Measurements from ENCODE around the gene UBE3C. TPM values are rescaled to one million over a fixed set of nuclear protein-coding genes. Genes with fewer than 3 reads are reported as not detected.

Gene UBE3C
- total RNA-seq, 4 donors from 2014 or later = 47.9 to 91.8 (median 66.2) TPM

DNA sequence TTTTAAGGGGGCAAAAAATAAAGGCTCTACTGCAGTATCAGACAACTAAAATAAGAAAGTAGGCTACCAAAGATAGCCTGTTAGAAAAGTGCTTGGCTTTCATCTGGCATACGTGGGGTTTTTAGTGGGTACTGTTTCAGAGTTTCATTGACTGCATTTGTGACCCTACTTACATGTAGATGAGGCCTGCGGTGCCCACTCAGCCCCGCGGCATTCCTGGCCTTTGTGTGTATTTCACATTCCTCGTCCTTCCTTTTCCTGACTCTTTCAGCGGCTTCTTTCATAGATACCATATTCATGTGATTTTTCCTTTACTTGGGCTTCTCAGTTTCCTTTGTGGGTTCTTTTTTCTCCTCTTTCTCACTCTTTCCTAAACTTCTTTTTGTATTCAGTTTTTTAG, 50.7 kb downstream of the UBE3C start:
- in situ Hi-C loops (cut with MboI; ENCODE audit: low pct_ligation_motif_present in 1 of 4, low pct_unique_long_range_greater_than_20kb in 1 of 4, low sequenced_read_pairs in 3 of 4) = no loop called here
- intact Hi-C loops (cut with DNase I; ENCODE audit: low total_unique reads) = no loop called here
- TF ChIP-seq, protein P1, sequence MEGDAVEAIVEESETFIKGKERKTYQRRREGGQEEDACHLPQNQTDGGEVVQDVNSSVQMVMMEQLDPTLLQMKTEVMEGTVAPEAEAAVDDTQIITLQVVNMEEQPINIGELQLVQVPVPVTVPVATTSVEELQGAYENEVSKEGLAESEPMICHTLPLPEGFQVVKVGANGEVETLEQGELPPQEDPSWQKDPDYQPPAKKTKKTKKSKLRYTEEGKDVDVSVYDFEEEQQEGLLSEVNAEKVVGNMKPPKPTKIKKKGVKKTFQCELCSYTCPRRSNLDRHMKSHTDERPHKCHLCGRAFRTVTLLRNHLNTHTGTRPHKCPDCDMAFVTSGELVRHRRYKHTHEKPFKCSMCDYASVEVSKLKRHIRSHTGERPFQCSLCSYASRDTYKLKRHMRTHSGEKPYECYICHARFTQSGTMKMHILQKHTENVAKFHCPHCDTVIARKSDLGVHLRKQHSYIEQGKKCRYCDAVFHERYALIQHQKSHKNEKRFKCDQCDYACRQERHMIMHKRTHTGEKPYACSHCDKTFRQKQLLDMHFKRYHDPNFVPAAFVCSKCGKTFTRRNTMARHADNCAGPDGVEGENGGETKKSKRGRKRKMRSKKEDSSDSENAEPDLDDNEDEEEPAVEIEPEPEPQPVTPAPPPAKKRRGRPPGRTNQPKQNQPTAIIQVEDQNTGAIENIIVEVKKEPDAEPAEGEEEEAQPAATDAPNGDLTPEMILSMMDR (IDR thresholded peaks at IDR 0.05) = no peak
- TF ChIP-seq EP300 (IDR thresholded peaks at IDR 0.05; ENCODE audit: low read depth) (no peak), POLR2A (IDR thresholded peaks at IDR 0.05) (no peak), POLR2AphosphoS5 (IDR thresholded peaks at IDR 0.05) (no peak)
- 89 to 96% methylated on average over 5 to 6 of the region's 6 CpGs for WGBS, 2 donors (ENCODE audit: low coverage in 1 of 2)
- Histone ChIP-seq H3K9me3 (no peaks in the 10 kb centered on the region), H3K27ac (no peak overlapping the region), H3K27me3 (no peaks in the 10 kb centered on the region), H3K4me3 (no peak overlapping the region), H3K36me3 (peaks cover 0 to 75% (median 34%) of the 10 kb centered on the region in 4 donors), H3K4me1 (peaks cover 0 to 3% (median 0%) of the 10 kb centered on the region in 4 donors)
- DNase-seq = no peak

DNA sequence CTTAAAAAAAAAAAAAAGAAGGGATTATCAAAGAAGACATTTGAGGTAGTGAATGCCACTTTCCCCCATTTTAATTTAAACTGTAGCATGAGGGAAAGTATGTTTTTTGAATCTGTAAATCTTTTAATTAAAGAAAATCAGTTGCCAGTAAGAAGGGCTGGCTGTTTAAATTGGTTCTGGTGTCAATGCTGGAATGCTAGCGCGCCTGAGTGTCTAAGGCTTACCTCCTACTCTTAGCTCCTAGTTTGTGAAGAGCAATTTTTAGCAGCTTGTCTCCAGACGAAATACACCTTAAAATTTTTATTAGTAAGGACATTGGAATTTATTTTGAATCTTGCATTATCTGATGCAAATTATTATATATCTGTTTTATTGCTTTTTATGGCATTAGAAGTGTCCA, 54.1 kb downstream of the UBE3C start:
- Histone ChIP-seq H3K4me3 (no peak overlapping the region), H3K9me3 (no peaks in the 10 kb centered on the region), H3K27me3 (no peaks in the 10 kb centered on the region), H3K4me1 (peaks cover 0 to 3% (median 0%) of the 10 kb centered on the region in 4 donors), H3K36me3 (peaks cover 0 to 58% (median 23%) of the 10 kb centered on the region in 4 donors), H3K27ac (no peak overlapping the region)
- TF ChIP-seq, protein P1 (IDR thresholded peaks at IDR 0.05) = no peak
- no peak for TF ChIP-seq POLR2A (IDR thresholded peaks at IDR 0.05)
- TF ChIP-seq POLR2AphosphoS5 (IDR thresholded peaks at IDR 0.05) = no peak
- TF ChIP-seq EP300 (IDR thresholded peaks at IDR 0.05; ENCODE audit: low read depth) = no peak
- DNase-seq = no peak
- 77 to 100% methylated on average over 3 of the region's 3 CpGs for WGBS, 2 donors (ENCODE audit: low coverage in 1 of 2)
- intact Hi-C loops (cut with DNase I; ENCODE audit: low total_unique reads) = no loop called here
- in situ Hi-C loops (cut with MboI; ENCODE audit: low pct_ligation_motif_present in 1 of 4, low pct_unique_long_range_greater_than_20kb in 1 of 4, low sequenced_read_pairs in 3 of 4) = no loop called here

DNA sequence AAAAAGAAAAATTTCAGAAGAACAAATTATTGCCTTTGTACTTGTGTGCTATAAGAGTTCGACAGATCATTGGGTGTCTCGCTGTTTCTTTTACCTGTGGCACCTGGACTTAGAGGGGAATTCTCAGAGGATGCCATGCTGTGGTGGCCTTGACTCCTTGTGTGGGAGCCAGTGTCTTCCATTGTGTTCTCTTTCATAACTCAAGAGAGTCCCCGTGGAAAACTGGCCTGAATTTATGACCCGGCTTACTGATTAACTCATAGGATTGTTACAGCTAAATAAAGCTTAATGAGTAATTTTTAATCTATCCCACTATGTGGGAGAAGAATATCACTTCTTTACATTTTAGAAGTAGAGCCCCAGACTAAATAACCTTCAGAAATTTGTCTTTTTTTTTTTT, 54.5 kb downstream of the UBE3C start:
- 79 to 88% methylated on average over 4 of the region's 4 CpGs for WGBS, 2 donors (ENCODE audit: low coverage in 1 of 2)
- Histone ChIP-seq H3K27me3 (no peaks in the 10 kb centered on the region), H3K9me3 (no peaks in the 10 kb centered on the region), H3K36me3 (peaks cover 0 to 57% (median 23%) of the 10 kb centered on the region in 4 donors), H3K27ac (no peak overlapping the region), H3K4me3 (no peak overlapping the region), H3K4me1 (peaks cover 0 to 3% (median 0%) of the 10 kb centered on the region in 4 donors)
- intact Hi-C loops (cut with DNase I; ENCODE audit: low total_unique reads) = no loop called here
- in situ Hi-C loops (cut with MboI; ENCODE audit: low pct_ligation_motif_present in 1 of 4, low pct_unique_long_range_greater_than_20kb in 1 of 4, low sequenced_read_pairs in 3 of 4) = no loop called here
- TF ChIP-seq POLR2AphosphoS5 (IDR thresholded peaks at IDR 0.05) = no peak
- no peak for DNase-seq

DNA sequence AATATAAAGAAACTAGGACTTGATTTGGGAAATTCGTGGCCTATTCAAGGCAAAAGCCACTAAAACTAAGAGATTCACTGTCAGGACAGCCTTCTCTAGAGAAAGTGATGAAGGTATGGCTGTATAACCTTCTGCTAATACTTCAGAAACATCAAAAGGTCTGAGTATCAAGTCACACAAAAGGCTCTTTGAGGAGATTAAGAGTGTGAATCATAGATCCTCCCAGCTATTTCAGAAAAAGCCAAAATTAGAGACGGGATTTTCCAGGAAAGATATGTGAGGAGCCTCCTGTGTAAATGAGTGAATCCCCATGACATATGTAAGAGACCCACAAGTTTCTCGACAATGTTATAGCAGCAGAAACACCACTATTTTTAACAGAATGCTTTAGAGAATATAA, 56.2 kb downstream of the UBE3C start:
- Histone ChIP-seq H3K36me3 (peaks cover 0 to 51% (median 22%) of the 10 kb centered on the region in 4 donors), H3K27ac (no peak overlapping the region), H3K4me1 (peaks cover 0 to 3% (median 0%) of the 10 kb centered on the region in 4 donors), H3K27me3 (no peaks in the 10 kb centered on the region), H3K4me3 (no peak overlapping the region), H3K9me3 (no peaks in the 10 kb centered on the region)
- in situ Hi-C loops (cut with MboI; ENCODE audit: low pct_ligation_motif_present in 1 of 4, low pct_unique_long_range_greater_than_20kb in 1 of 4, low sequenced_read_pairs in 3 of 4) = no loop called here
- intact Hi-C loops (cut with DNase I; ENCODE audit: low total_unique reads) = no loop called here
- no peak for TF ChIP-seq POLR2A (IDR thresholded peaks at IDR 0.05)
- TF ChIP-seq, protein P1 (IDR thresholded peaks at IDR 0.05) = no peak
- TF ChIP-seq EP300 (IDR thresholded peaks at IDR 0.05; ENCODE audit: low read depth) = no peak
- no peak for TF ChIP-seq POLR2AphosphoS5 (IDR thresholded peaks at IDR 0.05)
- WGBS, 2 donors (ENCODE audit: low coverage in 1 of 2) = 85 to 94% methylated on average over 3 of the region's 3 CpGs
- no peak for DNase-seq

DNA sequence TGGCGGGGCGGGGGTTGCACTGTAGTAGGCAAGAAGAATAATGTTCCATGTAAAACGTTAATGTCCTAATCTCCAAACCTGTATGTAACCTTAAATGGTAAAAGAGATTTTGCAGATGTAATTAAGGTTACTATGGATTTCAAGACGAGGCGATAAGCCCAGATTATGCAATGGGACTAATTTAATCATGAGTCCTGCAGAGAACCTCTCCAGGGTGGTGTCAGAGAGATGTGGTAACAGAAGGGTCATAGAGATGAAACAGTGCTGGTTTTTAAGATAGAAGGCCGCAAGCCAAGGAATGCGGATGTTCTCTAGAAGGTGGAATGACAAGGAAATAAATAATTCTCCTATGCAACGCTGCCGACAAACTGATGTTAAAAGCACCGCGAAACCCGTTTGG, 57.1 kb downstream of the UBE3C start:
- intact Hi-C loops (cut with DNase I; ENCODE audit: low total_unique reads) = no loop called here
- WGBS, 2 donors (ENCODE audit: low coverage in 1 of 2) = 88 to 96% methylated on average over 10 to 12 of the region's 12 CpGs

More for the DNA sequence above, 57.1 kb downstream of the UBE3C start:
- TF ChIP-seq POLR2A (IDR thresholded peaks at IDR 0.05) = no peak
- TF ChIP-seq POLR2AphosphoS5 (IDR thresholded peaks at IDR 0.05) = no peak
- TF ChIP-seq, protein P1 (IDR thresholded peaks at IDR 0.05) = no peak
- no peak for TF ChIP-seq EP300 (IDR thresholded peaks at IDR 0.05; ENCODE audit: low read depth)
- Histone ChIP-seq H3K36me3 (peaks cover 0 to 42% (median 17%) of the 10 kb centered on the region in 4 donors), H3K9me3 (no peaks in the 10 kb centered on the region), H3K27me3 (no peaks in the 10 kb centered on the region), H3K4me1 (peaks cover 0 to 3% (median 0%) of the 10 kb centered on the region in 4 donors), H3K4me3 (no peak overlapping the region), H3K27ac (no peak overlapping the region)
- in situ Hi-C loops (cut with MboI; ENCODE audit: low pct_ligation_motif_present in 1 of 4, low pct_unique_long_range_greater_than_20kb in 1 of 4, low sequenced_read_pairs in 3 of 4) = no loop called here
- DNase-seq = no peak
